Glutamatergic neuron (in vitro differentiated cells): ENCODE measurements around the gene SH3PXD2A. TPM values are rescaled to one million over a fixed set of nuclear protein-coding genes. Genes with fewer than 3 reads are reported as not detected.

Experiments
- DNase-seq: peaks from one replicate; pipeline ENCODE4 v3.0.0; 2022
- H3K27ac Mint-ChIP-seq: one replicate; pipeline ENCODE4 v1.8.0; 2020; ENCODE audit warnings: mild to moderate bottlenecking, mixed read lengths, inconsistent platforms; ENCODE audit not compliant: unreplicated experiment
- H3K27me3 Mint-ChIP-seq: one replicate; pipeline ENCODE4 v1.8.0; 2020; ENCODE audit warnings: mild to moderate bottlenecking, moderate library complexity, mixed read lengths, inconsistent platforms; ENCODE audit not compliant: unreplicated experiment
- H3K36me3 Mint-ChIP-seq: one replicate; pipeline ENCODE4 v1.8.0; 2020; ENCODE audit warnings: mild to moderate bottlenecking, mixed read lengths, inconsistent platforms; ENCODE audit not compliant: unreplicated experiment
- H3K4me1 Mint-ChIP-seq: one replicate; pipeline ENCODE4 v1.8.0; 2020; ENCODE audit warnings: mild to moderate bottlenecking, low read depth, mixed read lengths, inconsistent platforms; ENCODE audit not compliant: unreplicated experiment
- H3K4me3 Mint-ChIP-seq: one replicate; pipeline ENCODE4 v1.8.0; 2020; ENCODE audit warnings: mild to moderate bottlenecking, mixed read lengths, inconsistent platforms; ENCODE audit not compliant: unreplicated experiment
- H3K9me3 Mint-ChIP-seq: one replicate; pipeline ENCODE4 v1.8.0; 2020; ENCODE audit warnings: mild to moderate bottlenecking, moderate library complexity, mixed read lengths, inconsistent platforms; ENCODE audit not compliant: unreplicated experiment
- CTCF ChIP-seq: fragments of 200-600 bp; sonication (generic); IDR thresholded peaks from one replicate; pipeline ENCODE4 v1.5.0; 2021; ENCODE audit not compliant: partially characterized antibody, unreplicated experiment
- total RNA-seq: library from RNA; stranded (reverse); fragmentation: NEBNext Ultra II Directional; extraction: Animal tissue kit (Norgen Biotek cat#: 25700); gene quantifications from one replicate; pipeline ENCODE4 v1.2.1, GENCODE V29; 2021; ENCODE audit not compliant: unreplicated experiment

Gene SH3PXD2A
- total RNA-seq, 1 donor from 2014 or later, result 16.7 TPM

- no peak overlapping the region for H3K27ac Mint-ChIP-seq
- H3K9me3 Mint-ChIP-seq, result peaks cover 8% of the 10 kb centered on the region
- H3K27me3 Mint-ChIP-seq, result peaks cover 21% of the 10 kb centered on the region
- H3K36me3 Mint-ChIP-seq, result no peaks in the 10 kb centered on the region
- peak; percentile 60 for DNase-seq
- H3K4me3 Mint-ChIP-seq, result no peak overlapping the region
- H3K4me1 Mint-ChIP-seq, result peaks cover 23% of the 10 kb centered on the region
- peak; percentile 6 for TF ChIP-seq CTCF
Measured at GRCh38 chr10:103696411-103697145, 158.8 kb downstream of the SH3PXD2A start.

DNA sequence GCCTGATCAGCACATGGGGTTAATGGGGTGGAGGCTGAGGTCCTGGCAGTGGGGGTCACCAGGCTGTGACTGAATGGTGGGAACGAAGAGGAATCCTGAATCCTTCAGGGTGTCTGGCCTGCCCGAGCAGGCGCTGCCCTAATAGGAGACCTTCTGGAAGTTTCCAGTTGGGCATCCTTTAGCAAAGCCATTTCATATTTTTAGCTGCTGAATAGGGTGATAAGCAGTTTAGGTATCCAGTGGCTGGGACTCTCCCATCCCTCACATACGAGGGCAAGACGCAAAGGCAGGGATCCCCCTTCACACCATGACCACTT is 159.3 kb downstream of the SH3PXD2A start:
- H3K27ac Mint-ChIP-seq, result no peak overlapping the region
- H3K27me3 Mint-ChIP-seq, result peaks cover 22% of the 10 kb centered on the region
- H3K4me3 Mint-ChIP-seq, result no peak overlapping the region
- peaks cover 8% of the 10 kb centered on the region for H3K9me3 Mint-ChIP-seq
- no peak for DNase-seq
- no peak for TF ChIP-seq CTCF
- H3K36me3 Mint-ChIP-seq, result no peaks in the 10 kb centered on the region
- H3K4me1 Mint-ChIP-seq, result peaks cover 25% of the 10 kb centered on the region

DNA sequence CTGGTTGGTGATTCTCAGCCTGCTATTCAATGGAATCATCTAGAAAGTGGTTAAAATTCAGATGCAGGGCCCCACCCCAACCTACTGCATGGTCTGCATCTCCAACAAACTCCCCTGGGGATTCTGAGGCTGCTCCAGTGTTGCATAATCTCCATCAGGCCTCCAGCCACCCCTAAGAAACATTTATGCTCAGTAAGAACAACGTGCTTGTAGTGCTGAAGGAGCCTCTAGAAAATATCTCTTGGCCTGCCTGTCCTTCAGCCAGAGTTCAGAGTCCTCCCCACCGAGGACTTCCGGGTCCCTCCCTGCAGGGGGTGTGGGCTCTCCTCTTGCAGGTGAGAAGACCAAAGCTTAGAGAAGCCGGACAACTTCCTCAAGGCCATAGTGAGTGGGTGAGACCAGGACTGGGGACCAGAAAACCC is 159.8 kb downstream of the SH3PXD2A start:
- Mint-ChIP-seq H3K36me3 (no peaks in the 10 kb centered on the region), H3K27ac (no peak overlapping the region), H3K4me1 (peaks cover 26% of the 10 kb centered on the region), H3K27me3 (peaks cover 22% of the 10 kb centered on the region), H3K9me3 (peaks cover 8% of the 10 kb centered on the region), H3K4me3 (no peak overlapping the region)
- no peak for DNase-seq
- TF ChIP-seq CTCF, result no peak

GRCh38 chr10:103693812-103694205 is 161.6 kb downstream of the SH3PXD2A start:
- peaks cover 12% of the 10 kb centered on the region for H3K9me3 Mint-ChIP-seq

More at GRCh38 chr10:103693812-103694205, 161.6 kb downstream of the SH3PXD2A start:
- no peak overlapping the region for H3K27ac Mint-ChIP-seq
- peak overlapping the region; percentile 88 for H3K4me3 Mint-ChIP-seq
- H3K27me3 Mint-ChIP-seq, result peaks cover 19% of the 10 kb centered on the region
- peaks cover 22% of the 10 kb centered on the region for H3K4me1 Mint-ChIP-seq
- TF ChIP-seq CTCF, result no peak
- DNase-seq, result no peak
- H3K36me3 Mint-ChIP-seq, result no peaks in the 10 kb centered on the region
